Calu3 (cell line): ENCODE measurements around the gene SSNA1. TPM values are rescaled to one million over a fixed set of nuclear protein-coding genes. Genes with fewer than 3 reads are reported as not detected.

ENCODE experiments used
- BruUV-seq: library from RNA; stranded (reverse); fragments of 400-500 nt; replicated peaks from 2 replicates; lab custom pipeline; 2021; lab: Mats Ljungman, UMichigan
- CTCF ChIA-PET: fragments of 300-600 bp; sonication (Branson Sonifier 250); formaldehyde crosslinking; loops from one replicate; lab custom pipeline; 2022; ENCODE audit warnings: antibody characterized with exemption; lab: Charles Lee
- DNase-seq: peaks from one replicate; pipeline ENCODE4 v3.0.0; 2022
- H3K27ac Mint-ChIP-seq: one replicate; pipeline ENCODE4 v1.8.0; 2022; ENCODE audit warnings: mixed read lengths; ENCODE audit not compliant: unreplicated experiment
- H3K27me3 Mint-ChIP-seq: one replicate; pipeline ENCODE4 v1.8.0; 2022; ENCODE audit warnings: mixed read lengths; ENCODE audit not compliant: unreplicated experiment
- H3K36me3 Mint-ChIP-seq: one replicate; pipeline ENCODE4 v1.8.0; 2022; ENCODE audit warnings: mild to moderate bottlenecking, moderate library complexity, mixed read lengths; ENCODE audit not compliant: insufficient read depth, unreplicated experiment
- H3K4me1 Mint-ChIP-seq: one replicate; pipeline ENCODE4 v1.8.0; 2022; ENCODE audit warnings: mild to moderate bottlenecking, low read depth, mixed read lengths; ENCODE audit not compliant: unreplicated experiment
- H3K4me3 Mint-ChIP-seq: one replicate; pipeline ENCODE4 v1.8.0; 2022; ENCODE audit warnings: mild to moderate bottlenecking, low read depth, moderate library complexity, mixed read lengths; ENCODE audit not compliant: unreplicated experiment
- H3K9me3 Mint-ChIP-seq: one replicate; pipeline ENCODE4 v1.8.0; 2022; ENCODE audit warnings: low read depth, mixed read lengths; ENCODE audit not compliant: unreplicated experiment
- CTCF ChIP-seq: fragments of 200-600 bp; IDR thresholded peaks from one replicate; pipeline ENCODE4 v1.8.0; 2022; ENCODE audit warnings: antibody characterized with exemption; ENCODE audit not compliant: unreplicated experiment
- intact Hi-C: fragments of 100-400 bp; cut with micrococcal nuclease; formaldehyde crosslinking; loops from one replicate; pipeline ENCODE4 v1.10.0; 2022; ENCODE audit not compliant: unreplicated experiment
- total RNA-seq: library from RNA; stranded (reverse); gene quantifications from 2 replicates; pipeline ENCODE4 v1.2.3, GENCODE V29; 2022

SSNA1 gene
- total RNA-seq, 1 experiment from 2014 or later = 41.9 TPM

DNA sequence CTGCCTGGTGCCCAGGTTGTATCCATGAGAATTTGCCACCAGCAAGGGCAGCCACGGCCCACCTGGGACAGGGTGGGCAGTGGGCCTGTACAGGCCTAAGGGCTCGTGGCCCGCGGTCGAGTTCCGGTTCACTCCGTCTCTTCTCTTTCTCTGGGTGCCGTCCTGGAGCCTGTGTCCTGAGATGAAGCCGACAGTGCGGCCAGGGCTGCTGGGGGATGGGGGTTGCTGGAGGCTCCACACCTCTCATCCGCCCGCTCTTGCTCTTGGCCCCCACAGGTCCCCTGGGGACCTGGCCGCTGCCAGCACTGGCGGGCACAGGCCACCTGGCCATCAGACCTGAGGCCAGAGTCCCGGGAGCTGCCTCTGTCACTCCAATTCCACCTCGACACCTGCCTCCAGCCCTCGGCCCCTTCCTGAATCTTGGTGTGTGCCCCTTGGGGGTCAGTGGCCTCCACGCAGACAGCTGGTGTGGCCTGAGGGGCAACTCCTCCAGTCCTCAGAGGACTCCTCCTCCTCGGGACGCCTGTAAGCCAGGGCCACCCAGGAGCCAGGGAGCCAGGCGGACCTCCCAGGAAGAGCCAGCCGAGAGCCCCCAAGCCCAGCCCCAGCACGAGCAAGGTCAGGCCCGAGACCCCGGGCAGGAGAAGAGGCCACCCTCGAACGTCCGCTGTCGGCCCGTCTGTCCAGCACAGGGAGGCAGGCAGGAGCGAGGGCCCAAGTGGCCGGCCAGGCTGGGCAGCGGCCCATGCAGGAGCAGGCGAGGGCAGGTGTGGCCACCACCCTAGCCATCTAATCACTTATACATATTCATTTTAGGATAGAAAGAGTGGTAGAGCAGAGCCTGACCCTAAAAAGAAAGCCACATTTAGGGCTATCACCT, 23.9 kb upstream of the SSNA1 start:
- BruUV-seq = no TSS peak
- H3K4me3 Mint-ChIP-seq = no peak overlapping the region
- CTCF ChIA-PET = no interaction called here

DNA sequence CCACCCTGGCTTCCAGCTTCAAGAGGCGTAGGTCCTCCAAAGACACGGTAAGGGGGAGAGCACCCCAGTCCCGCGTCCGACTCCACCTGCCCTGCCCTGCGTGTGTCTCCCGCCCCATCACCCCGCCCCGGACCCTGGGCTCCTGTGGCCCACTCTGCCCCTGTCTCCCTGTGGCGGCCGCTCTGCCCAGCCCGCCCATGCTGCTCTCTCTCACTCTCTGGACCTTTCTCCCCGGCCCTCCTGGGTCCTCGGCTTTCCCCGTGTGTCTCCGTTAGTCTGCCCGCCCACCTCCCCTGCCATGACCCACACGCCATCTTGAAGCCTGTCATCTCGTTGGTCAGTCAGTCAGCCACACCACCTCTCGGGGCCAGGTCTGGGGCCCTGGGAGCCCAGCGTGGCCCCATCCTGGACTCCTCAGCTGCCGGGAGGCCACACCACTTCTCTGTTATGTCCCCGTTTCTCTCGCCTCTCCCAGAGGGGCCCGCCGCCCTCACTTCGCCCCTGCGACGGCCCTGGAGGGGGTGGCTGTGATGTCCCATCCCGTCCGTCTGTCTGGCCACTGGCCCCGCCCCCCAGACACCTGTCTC, 23.1 kb upstream of the SSNA1 start:
- Mint-ChIP-seq H3K36me3 (peaks cover 7% of the 10 kb centered on the region), H3K27ac (no peak overlapping the region), H3K4me1 (no peaks in the 10 kb centered on the region), H3K4me3 (no peak overlapping the region), H3K9me3 (no peaks in the 10 kb centered on the region), H3K27me3 (peaks cover 59% of the 10 kb centered on the region)
- intact Hi-C loops = no loop called here
- TF ChIP-seq CTCF = no peak
- BruUV-seq = no TSS peak
- CTCF ChIA-PET = no interaction called here
- DNase-seq = no peak

More for the DNA sequence above, 23.9 kb upstream of the SSNA1 start:
- no peaks in the 10 kb centered on the region for H3K4me1 Mint-ChIP-seq
- no peak for TF ChIP-seq CTCF
- no peak overlapping the region for H3K27ac Mint-ChIP-seq
- H3K9me3 Mint-ChIP-seq = no peaks in the 10 kb centered on the region
- DNase-seq = no peak
- peaks cover 66% of the 10 kb centered on the region for H3K27me3 Mint-ChIP-seq
- intact Hi-C loops = no loop called here
- peaks cover 6% of the 10 kb centered on the region for H3K36me3 Mint-ChIP-seq

- no peak overlapping the region for H3K27ac Mint-ChIP-seq
- H3K36me3 Mint-ChIP-seq = peaks cover 15% of the 10 kb centered on the region
- intact Hi-C loops = no loop called here
- CTCF ChIA-PET = interaction anchor here (0.5 to 0.6 kb wide), 3 partner anchors 24 to 390 kb away, joined by 4 to 5 read pairs (median 4); no protein-coding TSS in a partner anchor
- no peak overlapping the region for H3K4me3 Mint-ChIP-seq
- TF ChIP-seq CTCF = no peak
- peaks cover 46% of the 10 kb centered on the region for H3K27me3 Mint-ChIP-seq
- no peak for DNase-seq
- no peaks in the 10 kb centered on the region for H3K4me1 Mint-ChIP-seq
- no TSS peak for BruUV-seq
- H3K9me3 Mint-ChIP-seq = no peaks in the 10 kb centered on the region
Measured at GRCh38 chr9:137166380-137167229, 21.9 kb upstream of the SSNA1 start.

DNA sequence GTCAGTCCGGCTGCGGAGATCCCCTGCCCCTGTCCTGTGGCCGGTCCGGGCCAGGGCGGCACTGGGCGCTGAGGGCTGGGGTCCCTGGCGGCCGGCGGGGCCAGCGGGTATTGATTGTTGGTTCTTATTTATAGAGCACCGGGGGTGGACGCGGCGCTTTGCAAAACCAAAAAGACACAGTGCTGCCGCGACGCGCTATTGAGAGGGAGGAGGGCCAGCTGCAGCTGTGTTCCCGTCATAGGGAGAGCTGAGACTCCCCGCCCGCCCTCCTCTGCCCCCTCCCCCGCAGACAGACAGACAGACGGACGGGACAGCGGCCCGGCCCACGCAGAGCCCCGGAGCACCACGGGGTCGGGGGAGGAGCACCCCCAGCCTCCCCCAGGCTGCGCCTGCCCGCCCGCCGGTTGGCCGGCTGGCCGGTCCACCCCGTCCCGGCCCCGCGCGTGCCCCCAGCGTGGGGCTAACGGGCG, 21.2 kb upstream of the SSNA1 start:
- no peaks in the 10 kb centered on the region for H3K9me3 Mint-ChIP-seq
- CTCF ChIA-PET = interaction anchor here (0.6 kb wide), 1 partner anchor 390 kb away, joined by 4 read pairs; no protein-coding TSS in a partner anchor
- H3K36me3 Mint-ChIP-seq = peaks cover 16% of the 10 kb centered on the region
- no peak overlapping the region for H3K27ac Mint-ChIP-seq
- intact Hi-C loops = no loop called here
- no peak for TF ChIP-seq CTCF
- DNase-seq = no peak
- no TSS peak for BruUV-seq
- peaks cover 45% of the 10 kb centered on the region for H3K27me3 Mint-ChIP-seq
- no peak overlapping the region for H3K4me3 Mint-ChIP-seq
- no peaks in the 10 kb centered on the region for H3K4me1 Mint-ChIP-seq
